Stimulated activated CD4-positive, alpha-beta T cell treated with anti-CD3 and anti-CD28 coated beads, Interleukin-12 subunit alpha, Interleukin-12 subunit beta, amount 100 ng/mL, for 4 hours (primary cell): ENCODE measurements around the gene CLPTM1L.
A peak's percentile ranks its signal among the peaks of the same experiment; 100 is the strongest.
"Not testable (repeated sequence)": the region's sequence is repeated elsewhere in the genome, so short reads cannot be mapped to it uniquely, and the experiment has no call there.

Experiments used
- DNase-seq: peaks from one replicate; pipeline ENCODE4 v3.0.0-alpha.2; 2020

The CLPTM1L gene

GRCh38 chr5:1311439-1312055 is 33.4 kb downstream of the CLPTM1L start:
- DNase-seq: no peak

DNA sequence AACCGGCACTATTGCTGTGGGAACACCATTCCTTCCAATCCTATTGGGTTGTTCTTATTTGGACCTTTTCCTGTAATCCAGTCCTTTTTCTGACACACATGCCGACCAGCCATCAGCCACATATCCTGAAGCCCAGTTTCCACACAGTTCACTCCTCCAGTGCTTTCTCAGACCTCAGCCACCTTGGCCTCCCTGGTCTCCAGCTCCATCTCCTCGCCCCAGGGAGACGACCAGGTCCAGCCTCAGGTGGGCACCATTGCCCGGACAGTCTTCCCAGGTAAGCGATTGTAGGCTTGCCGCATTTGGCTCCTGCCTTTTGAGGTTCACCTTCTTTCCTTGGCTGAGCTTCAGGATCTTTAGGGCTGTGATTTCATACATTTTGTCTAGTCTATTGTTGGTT is 34.8 kb downstream of the CLPTM1L start:
- no peak for DNase-seq

DNA sequence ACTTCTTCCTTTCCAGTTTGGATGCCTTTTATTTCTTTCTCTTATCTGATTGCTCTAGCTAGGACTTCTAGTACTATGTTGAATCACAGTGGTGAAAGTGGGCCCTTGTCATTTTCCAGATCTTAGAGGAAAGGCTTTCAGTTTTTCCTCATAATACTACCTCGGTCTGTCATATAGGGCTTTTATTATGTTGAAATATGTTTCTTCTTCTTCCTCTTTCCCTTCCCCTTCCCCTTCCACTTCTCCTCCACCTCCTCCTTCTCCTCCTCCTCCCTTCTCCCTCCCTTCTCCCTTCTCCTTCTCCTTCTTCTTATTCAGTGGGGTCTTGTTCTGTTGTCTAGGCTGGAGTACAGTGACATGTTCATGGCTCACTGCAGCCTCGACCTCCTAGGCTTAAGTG is 40.9 kb downstream of the CLPTM1L start:
- no peak for DNase-seq

GRCh38 chr5:1302258-1302657 is 42.6 kb downstream of the CLPTM1L start:
- DNase-seq: no peak

DNA sequence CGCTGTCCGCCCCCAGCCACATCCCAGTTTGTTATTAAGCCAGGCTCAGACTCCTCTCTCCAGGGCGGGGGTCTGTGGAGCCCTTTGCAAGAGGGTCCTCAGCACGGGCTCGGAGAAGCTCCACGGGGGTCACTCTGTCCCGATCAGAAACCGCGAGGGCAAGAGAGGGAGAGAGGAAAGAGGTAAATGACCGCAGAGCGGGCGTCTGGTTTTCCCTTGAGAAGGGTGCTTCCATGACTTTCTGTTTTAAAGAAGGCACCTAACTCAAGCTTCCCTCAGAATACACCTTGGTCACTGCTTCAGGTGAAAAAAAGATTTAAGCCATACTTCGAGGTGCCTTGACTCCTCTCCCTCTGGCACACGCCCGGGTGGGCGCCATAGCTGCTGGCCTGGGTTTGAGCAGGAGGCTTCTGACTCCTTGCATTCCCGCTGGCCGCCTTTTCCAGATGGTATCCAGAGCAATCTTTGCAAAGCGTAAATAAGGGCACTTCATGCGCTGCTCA is 44.3 kb downstream of the CLPTM1L start:
- no peak for DNase-seq

DNA sequence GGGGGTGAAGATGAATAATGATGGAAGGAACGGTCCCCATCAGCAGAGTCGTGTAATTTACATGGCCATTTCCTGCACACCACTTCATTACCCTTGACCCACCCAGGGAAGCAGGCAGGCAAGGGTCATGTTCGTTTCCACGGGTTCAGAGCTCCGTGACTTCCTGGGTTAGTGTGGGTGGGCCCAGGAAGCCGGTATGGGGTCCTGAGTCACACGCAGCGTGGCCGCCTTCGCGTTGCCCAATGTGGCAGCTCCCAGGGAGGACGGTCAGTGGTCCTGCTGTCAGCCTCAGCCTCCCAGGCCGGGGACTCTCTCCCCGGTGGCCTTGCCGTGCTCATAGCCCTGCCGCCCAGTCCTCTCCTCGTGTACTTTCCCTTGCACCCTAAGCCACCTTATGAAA is 44.9 kb downstream of the CLPTM1L start:
- DNase-seq: no peak

DNA sequence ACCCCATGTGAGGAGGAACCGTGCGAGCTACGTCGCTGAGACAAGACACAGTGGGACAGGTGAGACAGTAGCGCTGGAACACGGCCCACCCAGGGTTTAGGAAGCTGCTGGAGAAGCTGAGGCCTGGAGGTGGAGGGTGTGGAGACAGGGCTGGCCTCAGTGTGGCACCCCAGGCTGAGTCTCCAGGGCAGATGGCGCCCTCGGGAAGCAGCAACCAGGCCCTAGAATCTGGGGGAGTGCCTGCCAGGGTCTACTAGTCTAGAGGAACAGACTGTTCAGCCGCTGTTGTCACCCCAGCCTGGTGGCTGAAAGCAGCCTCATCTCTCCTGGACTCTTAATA is 45.4 kb downstream of the CLPTM1L start:
- no peak for DNase-seq

GRCh38 chr5:1298723-1299510 is 46.0 kb downstream of the CLPTM1L start:
- DNase-seq: no peak

- DNase-seq: no peak
Measured at GRCh38 chr5:1298067-1298551, 46.8 kb downstream of the CLPTM1L start.

- no peak for DNase-seq
Measured at GRCh38 chr5:1297243-1297642, 47.7 kb downstream of the CLPTM1L start.

DNA sequence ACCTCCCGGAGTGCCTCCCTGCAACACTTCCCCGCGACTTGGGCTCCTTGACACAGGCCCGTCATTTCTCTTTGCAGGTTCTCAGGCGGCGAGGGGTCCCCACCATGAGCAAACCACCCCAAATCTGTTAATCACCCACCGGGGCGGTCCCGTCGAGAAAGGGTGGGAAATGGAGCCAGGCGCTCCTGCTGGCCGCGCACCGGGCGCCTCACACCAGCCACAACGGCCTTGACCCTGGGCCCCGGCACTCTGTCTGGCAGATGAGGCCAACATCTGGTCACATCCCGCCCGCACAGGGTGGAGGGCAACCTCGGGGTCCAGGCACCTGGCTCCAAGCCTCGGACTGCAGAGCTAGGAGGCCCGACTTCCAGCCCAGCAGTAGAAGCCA is 49.3 kb downstream of the CLPTM1L start:
- no peak for DNase-seq

DNA sequence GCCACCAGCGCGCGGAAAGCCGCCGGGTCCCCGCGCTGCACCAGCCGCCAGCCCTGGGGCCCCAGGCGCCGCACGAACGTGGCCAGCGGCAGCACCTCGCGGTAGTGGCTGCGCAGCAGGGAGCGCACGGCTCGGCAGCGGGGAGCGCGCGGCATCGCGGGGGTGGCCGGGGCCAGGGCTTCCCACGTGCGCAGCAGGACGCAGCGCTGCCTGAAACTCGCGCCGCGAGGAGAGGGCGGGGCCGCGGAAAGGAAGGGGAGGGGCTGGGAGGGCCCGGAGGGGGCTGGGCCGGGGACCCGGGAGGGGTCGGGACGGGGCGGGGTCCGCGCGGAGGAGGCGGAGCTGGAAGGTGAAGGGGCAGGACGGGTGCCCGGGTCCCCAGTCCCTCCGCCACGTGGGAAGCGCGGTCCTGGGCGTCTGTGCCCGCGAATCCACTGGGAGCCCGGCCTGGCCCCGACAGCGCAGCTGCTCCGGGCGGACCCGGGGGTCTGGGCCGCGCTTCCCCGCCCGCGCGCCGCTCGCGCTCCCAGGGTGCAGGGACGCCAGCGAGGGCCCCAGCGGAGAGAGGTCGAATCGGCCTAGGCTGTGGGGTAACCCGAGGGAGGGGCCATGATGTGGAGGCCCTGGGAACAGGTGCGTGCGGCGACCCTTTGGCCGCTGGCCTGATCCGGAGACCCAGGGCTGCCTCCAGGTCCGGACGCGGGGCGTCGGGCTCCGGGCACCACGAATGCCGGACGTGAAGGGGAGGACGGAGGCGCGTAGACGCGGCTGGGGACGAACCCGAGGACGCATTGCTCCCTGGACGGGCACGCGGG is 49.9 kb downstream of the CLPTM1L start, which contains the start of gene TERT:
Gene TERT, minus strand, starts transcription at position 234 of the 815 bp plus-strand sequence. Its CDS starts 79 bp downstream, at position 155.
- DNase-seq: peak; percentile 92

GRCh38 chr5:1294206-1294834 is 50.6 kb downstream of the CLPTM1L start:
- DNase-seq: no peak

DNA sequence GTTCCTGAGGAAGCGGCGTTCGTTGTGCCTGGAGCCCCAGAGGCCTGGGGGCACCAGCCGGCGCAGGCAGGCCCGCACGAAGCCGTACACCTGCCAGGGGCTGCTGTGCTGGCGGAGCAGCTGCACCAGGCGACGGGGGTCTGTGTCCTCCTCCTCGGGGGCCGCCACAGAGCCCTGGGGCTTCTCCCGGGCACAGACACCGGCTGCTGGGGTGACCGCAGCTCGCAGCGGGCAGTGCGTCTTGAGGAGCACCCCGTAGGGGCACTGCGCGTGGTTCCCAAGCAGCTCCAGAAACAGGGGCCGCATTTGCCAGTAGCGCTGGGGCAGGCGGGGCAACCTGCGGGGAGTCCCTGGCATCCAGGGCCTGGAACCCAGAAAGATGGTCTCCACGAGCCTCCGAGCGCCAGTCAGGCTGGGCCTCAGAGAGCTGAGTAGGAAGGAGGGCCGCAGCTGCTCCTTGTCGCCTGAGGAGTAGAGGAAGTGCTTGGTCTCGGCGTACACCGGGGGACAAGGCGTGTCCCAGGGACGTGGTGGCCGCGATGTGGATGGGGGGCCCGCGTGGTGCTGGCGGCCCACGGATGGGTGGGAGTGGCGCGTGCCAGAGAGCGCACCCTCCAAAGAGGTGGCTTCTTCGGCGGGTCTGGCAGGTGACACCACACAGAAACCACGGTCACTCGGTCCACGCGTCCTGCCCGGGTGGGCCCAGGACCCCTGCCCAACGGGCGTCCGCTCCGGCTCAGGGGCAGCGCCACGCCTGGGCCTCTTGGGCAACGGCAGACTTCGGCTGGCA is 51.3 kb downstream of the CLPTM1L start:
- no peak for DNase-seq

- DNase-seq: no peak
Measured at GRCh38 chr5:1292846-1293415, 52.0 kb downstream of the CLPTM1L start.

DNA sequence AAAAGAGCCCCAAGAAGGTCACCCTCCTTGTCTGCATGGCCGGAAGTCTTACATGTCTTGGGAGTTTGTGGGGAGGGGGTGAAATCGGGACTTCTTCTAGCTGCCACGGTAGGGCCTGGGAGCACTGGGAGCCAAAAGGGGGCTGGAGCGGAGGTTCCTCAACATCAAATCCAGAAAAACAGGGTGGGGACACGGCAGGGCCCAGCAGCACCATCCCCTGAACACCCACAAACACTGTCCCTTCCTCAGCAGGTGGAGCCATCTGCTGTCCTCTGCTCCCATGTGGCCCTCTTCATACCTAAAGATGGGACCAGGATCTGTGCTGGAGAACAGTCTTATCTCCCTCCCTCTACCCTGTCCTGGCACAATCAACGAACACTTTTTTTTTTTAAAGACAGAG is 52.8 kb downstream of the CLPTM1L start:
- DNase-seq: no peak

- DNase-seq: no peak
Measured at GRCh38 chr5:1291611-1292080, 53.3 kb downstream of the CLPTM1L start.

DNA sequence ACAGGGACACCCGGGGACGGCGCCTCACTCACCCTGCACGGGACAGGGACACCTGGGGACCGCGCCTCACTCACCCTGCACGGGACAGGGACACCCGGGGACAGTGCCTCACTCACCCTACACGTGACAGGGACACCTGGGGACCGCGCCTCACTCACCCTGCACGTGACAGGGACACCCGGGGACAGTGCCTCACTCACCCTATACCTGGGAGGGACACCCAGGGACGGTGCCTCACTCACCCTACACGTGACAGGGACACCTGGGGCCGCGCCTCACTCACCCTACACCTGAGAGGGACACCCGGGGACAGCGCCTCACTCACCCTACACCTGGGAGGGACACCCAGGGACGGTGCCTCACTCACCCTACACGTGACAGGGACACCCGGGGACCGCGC is 53.9 kb downstream of the CLPTM1L start:
- not testable (repeated sequence) for DNase-seq

DNA sequence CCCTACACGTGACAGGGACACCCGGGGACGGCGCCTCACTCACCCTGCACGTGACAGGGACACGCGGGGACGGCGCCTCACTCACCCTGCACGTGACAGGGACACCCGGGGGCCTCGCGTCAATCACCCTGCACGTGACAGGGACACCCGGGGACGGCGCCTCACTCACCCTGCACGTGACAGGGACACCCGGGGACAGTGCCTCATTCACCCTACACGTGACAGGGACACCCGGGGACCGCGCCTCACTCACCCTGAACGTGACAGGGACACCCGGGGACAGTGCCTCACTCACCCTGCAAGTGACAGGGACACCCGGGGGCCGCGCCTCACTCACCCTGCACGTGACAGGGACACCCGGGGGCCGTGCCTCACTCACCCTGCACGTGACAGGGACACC is 55.3 kb downstream of the CLPTM1L start:
- DNase-seq: not testable (repeated sequence)

DNA sequence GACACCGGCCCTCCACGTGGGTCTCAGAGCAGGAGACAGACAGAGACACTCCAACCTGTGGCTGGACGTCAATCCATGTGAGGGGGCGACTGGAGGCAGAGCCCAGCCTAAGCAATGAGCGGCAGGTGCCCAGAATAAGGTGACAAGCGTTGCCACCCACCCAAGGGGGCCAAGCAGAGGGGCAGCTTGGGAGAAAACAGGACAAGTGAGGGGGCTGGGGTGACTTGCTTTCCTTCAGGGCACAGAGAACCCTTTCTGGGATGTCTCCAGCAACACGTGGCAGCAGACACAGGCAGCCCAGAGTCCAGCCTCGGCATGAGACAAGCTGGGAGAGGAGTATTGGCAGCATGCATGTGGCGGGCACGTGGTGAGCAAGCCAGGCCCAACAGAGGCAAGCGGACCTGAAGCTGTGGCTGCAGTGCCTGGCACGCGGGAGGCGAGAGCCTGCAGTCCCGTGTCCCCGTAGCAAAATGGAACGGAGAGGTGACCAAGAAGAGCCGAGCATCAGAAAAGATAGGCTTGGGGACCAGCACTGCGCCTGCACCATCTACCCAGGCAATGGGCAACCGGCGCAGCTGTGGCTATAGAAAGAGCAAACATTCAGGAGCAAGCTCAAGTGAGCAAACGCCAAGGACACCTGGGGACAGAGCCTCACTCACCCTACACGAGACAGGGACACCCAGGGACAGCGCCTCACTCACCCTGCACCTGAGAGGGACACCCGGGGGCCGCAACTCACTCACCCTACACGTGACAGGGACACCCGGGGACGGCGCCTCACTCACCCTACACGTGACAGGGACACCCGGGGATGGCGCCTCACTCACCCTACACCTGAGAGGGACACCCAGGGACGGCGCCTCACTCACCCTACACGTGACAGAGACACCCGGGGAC is 56.2 kb downstream of the CLPTM1L start:
- DNase-seq: no peak
